Limb (tissue), 2 donors: ENCODE measurements around the gene MTHFS.
"Not testable (repeated sequence)": the region's sequence is repeated elsewhere in the genome, so short reads cannot be mapped to it uniquely, and the experiment has no call there.

Experiments
- DNase-seq, 2 donors: peaks; one replicate each; pipeline ENCODE4 v3.0.0-alpha.2; 2016; ENCODE audit errors: extremely low spot score in 2 of 2

The MTHFS gene

DNA sequence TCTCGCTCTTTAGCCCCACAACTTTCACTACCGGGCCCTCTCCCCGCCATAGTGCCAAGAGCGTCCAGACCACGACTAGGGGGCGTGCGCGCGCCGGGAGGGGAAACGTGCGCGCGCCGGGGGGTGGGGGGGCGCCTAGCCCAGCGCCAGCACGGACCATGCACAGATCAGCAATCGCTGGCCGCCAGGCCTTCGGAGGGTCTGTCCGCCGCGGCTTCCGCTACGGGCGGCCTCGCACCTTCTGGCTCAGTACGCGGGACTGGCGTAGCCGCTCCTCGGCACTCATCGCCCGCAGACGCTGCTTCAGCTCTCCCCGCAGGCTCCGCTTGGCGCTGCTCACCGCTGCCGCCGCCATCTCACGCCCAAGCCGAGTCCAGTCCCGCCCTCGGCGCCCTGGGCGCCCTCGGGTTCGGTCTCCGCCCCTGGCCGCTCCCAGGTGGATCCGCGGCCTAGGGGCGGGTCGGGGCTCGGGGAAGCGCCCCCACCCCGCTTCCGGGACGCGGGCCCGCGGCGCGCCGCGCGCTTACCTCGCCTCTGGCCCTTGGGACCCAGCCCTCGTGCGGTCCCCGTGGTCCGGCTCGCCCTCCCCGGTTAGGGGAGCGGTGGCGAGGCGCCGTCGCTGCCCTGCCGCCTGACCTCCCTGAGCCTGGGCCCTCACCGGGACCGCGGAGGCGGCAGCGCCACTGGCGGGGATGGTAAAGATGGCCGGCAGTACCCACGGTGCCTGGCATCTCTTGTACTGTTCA lies at the start of gene MTHFS:
Gene MTHFS (minus strand): TSS at position 381 of the 746 bp plus-strand sequence. CDS start 26 bp downstream, at position 355.
- peak; percentile 82 to 89 for DNase-seq

DNA sequence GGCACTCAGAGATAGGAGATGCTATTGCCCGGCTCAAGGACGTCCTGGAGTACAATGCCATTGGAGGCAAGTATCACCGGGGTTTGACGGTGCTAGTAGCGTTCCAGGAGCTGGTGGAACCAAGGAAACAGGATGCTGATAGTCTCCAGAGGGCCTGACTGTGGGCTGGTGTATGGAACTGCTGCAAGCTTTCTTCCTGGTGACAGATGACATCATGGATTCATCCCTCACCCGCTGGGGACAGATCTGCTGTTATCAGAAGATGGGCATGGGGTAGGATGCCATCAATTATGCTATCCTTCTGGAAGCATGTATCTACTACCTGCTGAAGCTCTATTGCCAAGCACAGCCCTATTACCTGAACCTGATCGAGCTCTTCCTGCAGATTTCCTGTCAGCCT lies 47.8 kb upstream of the MTHFS start:
- no peak for DNase-seq

DNA sequence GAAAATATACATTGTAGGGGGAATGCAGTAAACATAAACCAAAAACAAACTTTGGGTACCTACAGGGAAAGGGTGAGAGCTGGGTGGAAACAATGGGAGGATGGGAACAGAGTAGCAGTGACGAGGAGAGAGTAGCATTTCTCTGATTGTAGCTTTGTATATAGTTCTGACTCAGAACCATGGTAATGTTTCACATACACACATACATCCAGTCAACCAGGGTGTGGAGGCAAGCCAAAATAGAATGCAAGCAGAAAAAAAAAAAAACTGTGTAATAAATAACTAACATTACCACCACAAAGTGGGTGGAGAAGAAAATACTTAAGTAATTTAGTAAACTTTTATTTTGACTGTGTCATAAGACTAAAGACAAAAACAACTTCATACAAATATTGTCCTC lies 47.0 kb upstream of the MTHFS start:
- no peak for DNase-seq

DNA sequence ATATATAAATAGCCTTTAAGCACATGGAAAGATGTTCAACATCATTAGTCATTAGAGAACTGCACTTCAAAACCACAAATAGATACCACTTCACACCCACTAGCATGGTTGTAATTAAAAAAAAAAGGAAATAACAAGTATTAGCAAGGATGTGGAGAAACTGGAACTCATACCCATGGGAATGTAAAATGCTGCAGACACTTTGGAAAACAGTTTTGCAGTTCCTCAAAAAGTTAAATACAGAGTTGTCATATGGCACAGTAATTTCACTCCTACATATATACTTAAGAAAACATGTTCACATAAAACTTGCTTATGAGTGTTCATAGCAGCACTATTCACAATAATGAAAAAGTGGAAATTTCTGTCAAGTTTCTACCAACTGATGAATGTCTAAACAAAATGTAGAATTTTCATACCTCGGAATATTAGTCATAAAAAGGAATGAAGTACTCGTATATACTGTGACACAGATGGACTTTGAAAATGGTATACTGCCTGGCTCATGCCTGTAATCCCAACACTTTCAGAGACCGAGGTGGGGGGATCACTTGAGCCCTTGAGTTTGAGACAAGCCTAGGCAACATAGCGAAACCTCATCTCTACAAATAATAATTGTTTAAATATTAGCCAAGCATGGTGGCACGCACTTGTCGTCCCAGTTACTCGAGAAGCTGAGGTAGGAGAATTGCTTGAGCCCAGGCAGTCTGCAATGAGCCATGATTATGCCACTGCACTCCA lies 46.1 kb upstream of the MTHFS start:
- no peak for DNase-seq

DNA sequence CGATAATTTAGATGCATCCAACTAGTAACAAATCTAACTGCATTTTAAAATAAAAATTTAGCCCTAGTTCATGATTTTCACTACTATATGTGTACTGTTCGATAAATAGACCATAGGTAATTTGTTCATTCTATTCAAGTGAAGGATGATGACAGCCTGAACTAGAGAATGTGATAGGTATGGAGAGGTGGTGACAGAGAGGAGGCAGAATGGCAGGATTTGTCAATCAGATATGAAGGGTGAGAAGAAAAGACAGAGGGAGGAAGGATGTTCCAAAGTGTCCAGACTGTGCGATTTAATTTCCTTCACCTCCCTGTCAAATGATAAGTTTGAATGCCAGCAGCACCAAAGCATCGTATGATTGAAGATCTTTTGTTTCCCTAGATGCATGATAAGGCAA lies 42.6 kb upstream of the MTHFS start:
- DNase-seq: no peak

DNA sequence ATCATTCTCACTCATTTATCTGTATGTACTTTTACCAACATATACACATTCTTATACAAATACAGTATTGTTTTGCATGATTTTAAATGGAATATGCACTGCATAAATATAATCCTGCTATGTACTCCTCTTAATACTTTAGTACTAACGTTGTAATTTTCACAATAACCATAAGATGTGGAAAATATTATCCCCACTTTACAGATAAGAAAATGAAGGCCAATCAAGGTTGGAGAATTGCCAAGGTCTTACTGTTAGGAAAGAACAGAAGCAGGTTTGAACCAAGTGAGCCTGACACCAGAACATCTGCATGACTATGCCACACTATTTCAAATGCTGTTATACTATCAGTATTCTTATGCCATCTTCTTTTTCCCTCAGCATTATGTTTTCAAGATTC lies 41.3 kb upstream of the MTHFS start:
- no peak for DNase-seq

DNA sequence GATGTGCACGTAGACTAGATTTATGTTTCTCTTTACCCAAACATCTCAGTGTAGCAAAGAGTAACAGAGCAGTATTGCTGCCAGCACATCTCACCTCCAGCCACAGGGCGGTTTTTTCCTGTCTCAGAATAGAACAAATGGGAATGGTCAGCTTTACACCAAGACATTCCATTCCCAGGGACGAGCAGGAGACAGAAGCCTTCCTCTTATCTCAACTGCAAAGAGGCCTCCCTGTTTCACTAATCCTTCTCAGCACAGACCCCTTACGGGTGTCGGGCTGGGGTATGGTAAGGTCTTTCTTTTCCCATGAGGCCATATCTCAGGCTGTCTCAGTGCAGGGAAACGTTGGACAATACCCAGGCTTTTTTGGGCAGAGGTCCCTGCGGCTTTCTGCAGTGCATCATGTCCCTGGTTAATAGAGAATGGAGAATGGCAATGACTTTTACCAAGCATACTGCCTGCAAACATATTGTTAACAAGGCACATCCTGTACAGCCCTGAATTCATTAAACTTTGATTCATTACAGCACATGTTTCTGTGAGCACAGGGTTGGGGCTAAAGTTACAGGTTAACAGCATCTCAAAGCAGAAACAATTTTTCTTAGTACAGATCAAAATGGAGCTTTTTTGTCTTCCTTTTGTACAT lies 38.9 kb upstream of the MTHFS start:
- not testable (repeated sequence) for DNase-seq

DNA sequence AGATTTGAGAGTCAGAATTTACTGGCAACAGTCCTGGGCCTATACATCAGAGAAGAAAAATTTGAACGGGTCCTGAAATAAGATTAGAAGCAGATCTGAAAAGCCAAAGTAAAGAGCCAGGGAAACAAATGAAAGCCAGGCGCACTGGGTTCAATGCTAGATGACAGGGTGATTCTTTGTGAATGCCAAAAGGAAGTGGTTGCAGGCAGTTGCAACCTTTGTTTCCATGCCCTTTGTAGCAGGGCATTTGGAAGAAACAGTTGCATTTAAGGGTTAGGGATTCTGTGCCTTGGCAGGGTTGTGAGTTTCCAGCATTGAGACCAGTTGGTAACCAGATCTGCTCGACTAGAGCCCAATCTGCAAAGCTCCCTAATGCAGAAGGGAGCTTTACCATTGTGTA lies 36.4 kb upstream of the MTHFS start:
- DNase-seq: no peak

DNA sequence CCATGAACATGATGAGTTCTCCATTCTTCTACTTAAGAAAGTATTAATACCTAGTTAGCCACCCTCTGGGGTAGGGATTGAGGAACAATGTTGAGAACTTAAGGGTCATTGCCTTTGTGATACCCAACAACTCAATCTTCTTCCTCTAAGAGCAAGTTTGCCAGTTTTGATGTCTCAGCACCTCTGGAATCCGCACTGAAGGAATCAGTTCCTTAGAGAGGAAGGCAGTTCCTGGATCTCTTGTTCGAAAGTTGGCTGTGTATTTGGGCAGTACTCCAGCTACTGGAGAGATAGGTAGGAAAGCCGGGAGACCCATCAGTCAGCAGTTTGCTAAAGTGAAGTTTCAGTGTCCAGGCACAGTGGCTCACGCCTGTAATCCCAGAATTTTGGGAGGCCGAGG lies 35.6 kb upstream of the MTHFS start:
- DNase-seq: no peak

DNA sequence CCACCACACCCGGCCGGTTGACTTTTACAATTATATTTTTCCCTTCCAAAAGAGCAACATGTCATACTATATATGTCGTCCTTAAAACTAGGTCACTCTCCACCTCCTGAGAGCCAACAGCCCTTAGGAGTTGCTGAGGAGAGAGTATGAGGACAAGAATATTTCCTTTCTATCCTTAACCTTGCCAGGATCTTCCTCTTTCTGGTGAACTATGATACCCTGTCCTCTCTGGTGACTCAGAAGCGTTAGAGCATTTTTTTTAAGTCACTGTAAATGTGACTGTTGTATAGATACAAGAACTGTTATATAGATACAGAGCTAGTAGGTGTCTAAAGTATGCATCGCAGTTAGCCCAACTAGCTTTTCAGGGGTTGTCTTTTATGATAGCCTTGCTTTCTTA lies 33.7 kb upstream of the MTHFS start:
- DNase-seq: no peak

DNA sequence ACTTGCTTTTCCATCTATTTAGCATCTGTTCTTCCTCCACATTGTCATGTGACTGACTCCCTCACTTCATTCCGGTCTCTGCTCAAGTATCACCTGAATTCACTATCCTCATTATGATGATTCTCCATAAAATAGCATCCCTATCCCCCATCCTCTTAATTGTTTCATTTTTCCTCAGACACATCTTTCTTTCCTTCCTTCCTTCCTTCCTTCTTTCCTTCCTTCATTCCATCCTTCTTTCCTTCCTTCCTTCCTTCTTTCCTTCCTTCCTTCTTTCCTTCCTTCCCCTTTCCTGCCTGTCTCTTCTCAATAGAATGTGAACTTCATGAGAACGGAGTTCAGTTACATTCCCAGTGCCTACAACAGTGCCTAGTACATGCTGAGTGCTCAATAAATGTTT lies 32.6 kb upstream of the MTHFS start:
- no peak for DNase-seq

DNA sequence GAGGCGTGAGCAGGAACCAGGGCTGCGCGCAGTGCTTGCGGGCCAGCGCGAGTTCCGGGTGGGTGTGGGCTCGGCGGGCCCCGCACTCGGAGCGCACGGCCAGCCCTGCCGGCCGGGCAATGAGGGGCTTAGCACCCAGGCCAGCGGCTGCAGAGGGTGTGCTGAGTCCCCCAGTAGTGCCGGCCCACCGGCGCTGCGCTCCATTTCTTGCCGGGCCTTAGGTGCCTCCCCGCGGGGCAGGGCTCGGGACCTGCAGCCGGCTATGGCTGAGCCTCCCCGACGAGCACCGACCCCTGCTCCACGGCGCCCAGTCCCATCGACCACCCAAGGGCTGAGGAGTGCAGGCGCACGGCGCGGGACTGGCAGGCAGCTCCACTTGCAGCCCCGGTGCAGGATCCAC lies 29.3 kb upstream of the MTHFS start:
- not testable (repeated sequence) for DNase-seq

DNA sequence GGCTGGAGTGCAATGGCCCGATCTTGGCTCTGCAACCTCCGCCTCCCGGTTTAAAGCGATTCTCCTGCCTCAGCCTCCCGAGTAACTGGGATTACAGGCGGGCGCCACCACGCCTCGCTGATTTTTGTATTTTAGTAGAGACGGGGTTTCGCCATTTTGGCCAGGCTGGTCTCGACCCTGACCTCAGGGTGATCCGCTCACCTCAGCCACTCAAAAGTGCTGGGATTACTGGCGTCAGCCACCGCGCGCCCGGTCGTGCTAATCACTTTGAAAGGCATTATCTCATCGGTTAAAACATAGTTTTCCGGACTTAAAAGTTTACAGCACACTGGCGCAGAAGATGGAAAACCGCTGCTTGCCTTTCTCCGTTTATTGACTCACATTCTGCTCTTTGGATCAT lies 27.6 kb upstream of the MTHFS start:
- no peak for DNase-seq

DNA sequence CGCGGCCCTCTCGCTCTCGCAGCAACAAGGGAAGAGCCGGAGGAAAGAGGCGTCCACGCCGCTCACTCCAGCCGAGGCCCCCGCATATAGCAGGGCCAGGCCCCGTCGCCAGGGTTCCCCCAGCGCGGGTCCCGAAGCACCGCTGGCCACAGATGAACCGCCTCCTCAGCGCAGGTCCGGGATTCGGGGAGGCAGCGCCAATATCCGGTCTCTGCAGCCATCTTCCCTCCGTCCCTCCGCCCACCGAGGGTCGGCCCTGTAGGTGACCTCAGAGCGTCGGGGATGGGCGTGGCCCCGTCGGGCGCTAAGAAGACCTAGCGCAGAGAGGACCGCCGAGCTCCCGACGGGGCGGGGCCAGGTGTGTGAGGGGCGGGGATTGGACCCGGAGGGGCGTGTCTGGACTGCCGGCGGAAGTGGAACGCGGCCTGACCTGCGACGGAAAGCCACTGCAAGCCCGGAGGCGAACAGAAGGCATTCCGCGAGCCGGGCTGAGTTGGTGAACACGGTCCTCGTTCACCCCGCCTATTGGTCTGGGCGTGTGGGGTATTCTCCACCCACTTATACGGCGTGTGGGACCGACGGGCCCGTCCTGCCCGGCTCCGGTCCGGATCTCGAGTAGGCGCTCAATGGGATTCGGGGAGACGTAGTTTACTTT lies 26.8 kb upstream of the MTHFS start:
- DNase-seq: peak; percentile 93 to 97

DNA sequence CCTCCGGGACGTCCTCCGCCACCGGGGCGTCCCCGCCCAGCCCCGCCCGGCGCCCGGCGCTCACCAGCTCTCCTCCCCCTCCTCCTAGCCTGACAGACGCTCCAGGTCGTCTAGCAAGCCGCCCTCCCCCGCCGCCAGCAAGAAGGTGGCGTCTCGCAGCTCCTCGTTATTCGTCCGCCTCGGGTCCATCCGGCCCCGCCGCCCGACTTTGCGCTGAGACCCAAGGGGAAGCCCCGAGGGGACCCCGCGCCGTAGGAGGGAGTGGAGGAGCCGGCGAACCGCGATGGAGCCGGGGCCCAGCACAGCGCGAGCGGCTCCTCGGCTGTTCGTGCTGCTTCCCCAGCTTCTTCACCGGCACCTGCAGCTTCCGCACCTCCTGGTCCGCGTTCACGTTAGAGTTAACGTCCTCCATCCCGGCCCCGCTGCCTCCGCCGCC lies 26.3 kb upstream of the MTHFS start:
- DNase-seq: peak; percentile 21 to 77

DNA sequence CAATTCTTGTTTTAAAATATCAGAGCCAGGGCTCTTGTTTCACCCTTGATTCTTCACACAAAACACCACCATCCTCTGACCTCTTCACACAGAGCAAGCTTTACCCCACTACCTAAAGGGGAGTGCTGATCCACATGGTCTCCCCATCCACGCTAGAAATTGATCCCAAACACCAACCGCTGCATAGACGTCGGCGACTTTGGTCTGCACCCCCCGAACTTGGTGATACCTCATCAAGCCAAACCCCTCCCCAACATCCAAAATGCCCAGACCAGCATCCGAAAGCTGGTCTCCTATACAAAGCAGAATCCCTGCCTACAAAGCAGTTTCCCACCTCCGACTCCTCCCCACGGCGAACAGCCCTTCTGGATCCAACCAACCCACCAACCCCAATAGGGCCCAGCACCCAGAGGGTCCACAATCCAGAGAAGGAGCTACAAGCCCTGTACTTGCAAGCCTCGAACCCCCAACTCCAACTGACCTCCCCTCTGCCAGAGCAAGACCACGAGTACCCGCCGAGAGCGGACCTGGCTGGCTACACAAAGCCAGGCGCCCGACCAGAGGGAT lies 25.8 kb upstream of the MTHFS start:
- no peak for DNase-seq

DNA sequence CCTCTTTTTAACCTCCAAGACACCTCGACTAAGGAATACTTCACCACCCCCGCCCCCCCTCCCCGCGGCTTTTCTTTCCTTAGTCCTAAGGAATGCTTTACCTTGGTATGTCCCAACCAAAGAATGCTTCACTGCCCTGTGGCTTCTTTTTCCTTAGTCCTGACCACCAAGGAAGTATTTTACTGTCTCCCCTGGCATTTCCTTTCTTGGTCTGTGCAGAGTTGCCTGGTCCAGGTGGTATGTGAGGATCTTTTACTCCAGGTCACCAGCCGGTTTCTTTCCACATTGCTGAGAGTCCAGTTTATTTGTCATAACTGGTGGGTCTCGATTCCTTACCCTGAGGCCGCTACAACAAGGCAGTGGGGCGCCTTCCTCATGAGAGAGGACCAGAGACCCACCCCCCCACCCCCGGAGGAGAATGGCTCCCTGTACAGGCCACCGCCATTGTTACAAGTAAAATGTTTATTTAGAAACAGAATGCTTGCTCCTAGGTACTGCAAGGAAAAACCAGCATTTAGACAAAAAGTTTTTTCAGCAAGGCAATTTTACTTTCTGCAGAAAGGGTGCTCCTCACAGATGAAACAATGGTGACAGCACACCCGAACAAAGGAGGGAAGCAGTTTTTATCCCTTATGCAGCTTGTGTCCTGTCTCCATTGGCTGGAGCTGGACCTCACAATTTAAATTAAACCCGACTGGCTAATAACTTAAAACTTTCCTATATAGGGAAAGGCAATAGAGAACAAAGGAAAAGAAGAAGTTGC lies 23.1 kb upstream of the MTHFS start:
- no peak for DNase-seq

DNA sequence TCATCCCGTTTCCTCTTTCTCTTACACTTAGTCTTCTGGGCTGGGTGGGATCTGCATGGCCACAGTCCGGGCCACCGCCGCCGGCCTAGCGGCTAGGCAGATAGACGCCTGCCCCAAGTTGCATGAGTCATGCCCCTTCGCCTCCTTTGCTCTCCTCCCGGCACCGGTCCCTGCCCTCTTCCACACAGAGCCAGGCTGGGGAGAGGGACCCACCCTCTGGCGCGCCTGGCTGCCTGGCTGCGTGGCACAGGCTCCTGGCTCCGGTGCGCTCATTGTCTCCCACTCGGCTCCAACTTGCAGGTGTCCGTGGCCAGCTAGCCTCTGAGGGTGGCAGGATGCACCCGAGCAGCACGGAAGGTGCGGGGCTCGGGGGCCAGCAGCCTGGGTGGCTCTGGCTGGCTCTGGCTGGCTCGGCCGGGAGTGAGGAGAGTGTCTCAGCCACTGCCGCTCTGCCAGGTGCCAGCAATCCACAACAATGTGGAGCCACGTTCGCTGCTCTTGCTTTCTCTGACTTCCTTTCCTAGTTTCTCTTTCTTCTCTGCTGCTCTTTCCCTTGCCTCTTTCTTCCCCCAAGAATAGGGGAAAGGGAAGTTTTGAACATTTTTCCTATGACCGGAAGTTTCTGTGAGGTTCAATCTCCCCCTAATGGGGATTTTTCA lies 22.4 kb upstream of the MTHFS start:
- DNase-seq: no peak

DNA sequence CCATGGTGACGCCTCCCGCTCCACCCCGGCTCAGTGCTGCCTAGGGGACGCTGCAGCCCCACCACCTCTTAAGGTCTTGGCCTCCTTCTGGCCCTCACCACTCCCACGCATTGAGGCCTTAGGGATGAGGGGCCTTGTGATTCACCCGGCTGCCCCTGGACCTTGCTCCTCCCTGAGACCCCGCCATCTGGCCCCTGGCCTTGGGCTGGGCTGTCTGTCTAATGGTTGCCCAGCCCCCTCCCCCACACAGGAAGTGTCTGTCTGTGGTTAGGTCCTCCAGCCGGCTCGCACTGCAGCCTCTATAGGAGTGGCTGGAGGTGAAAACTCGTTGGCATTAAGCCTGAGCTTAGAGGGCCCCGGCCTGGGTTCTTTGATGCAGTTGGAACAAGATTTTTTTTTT lies 21.5 kb upstream of the MTHFS start:
- DNase-seq: no peak

DNA sequence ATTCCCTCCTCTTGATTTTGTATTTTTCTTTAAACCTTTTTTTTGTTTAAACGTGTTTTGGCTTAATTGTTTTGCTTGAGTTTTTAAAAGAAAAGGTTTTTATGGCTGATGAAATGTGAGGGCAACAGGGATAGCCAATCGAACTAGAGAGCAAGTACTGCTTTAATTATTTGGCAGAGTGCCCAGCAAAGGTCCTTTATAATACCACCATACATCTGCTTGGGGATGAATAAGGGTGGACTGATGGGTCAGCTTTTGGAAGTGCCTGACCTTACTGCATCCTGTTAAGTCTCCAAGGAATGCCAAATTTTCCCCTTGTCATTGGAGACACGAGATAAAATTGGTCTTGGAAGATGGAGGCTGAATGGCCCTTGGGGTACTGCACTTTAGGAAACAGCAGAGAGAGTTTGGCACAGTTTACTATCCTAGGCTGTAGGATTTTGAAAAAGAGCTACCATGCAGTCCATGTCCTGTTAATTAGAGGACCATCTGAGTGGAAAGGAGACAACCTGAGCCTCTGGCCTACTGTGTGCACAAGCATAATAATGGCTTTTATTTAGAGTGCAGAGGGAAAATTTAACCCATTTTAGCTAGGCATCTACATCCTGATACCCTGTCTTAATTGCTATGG lies 19.8 kb upstream of the MTHFS start:
- DNase-seq: no peak
